Osteoblast (primary cell): ENCODE results near the gene ARHGAP10. TPM values are rescaled to one million over a fixed set of nuclear protein-coding genes. Genes with fewer than 3 reads are reported as not detected.
A peak's percentile ranks its signal among the peaks of the same experiment; 100 is the strongest.

Experiments
- DNase-seq: peaks from one replicate; pipeline ENCODE4 v3.0.0; 2011; ENCODE audit warnings: low spot score, mixed read lengths; ENCODE audit not compliant: insufficient read length; ENCODE audit errors: missing footprints
- H2AFZ ChIP-seq: 2 replicates; pipeline ENCODE4 v1.6.0; 2011; ENCODE audit warnings: mild to moderate bottlenecking, low read length
- H3K27ac ChIP-seq: 2 replicates; pipeline ENCODE4 v1.5.1; 2011; ENCODE audit warnings: mild to moderate bottlenecking, low read depth, low read length, moderate library complexity
- H3K27me3 ChIP-seq: 2 replicates; pipeline ENCODE4 v1.6.0; 2012; ENCODE audit warnings: mild to moderate bottlenecking, control low read depth, inconsistent platforms, low read length, moderate library complexity; ENCODE audit not compliant: insufficient read depth
- H3K36me3 ChIP-seq: 2 replicates; pipeline ENCODE4 v1.5.1; 2011; ENCODE audit warnings: mild to moderate bottlenecking, low read length, control low read depth, moderate library complexity; ENCODE audit not compliant: insufficient read depth
- H3K4me1 ChIP-seq: 2 replicates; pipeline ENCODE4 v1.5.1; 2011; ENCODE audit warnings: mild to moderate bottlenecking, low read length, control low read depth, moderate library complexity; ENCODE audit not compliant: insufficient read depth
- H3K4me2 ChIP-seq: 2 replicates; pipeline ENCODE4 v1.6.0; 2011; ENCODE audit warnings: mild to moderate bottlenecking, low read length; ENCODE audit not compliant: insufficient read depth
- H3K4me3 ChIP-seq: fragments of 200-600 bp; sonication (generic); 3 replicates; pipeline ENCODE4 v1.5.1; 2012; ENCODE audit warnings: mild to moderate bottlenecking, low read length, inconsistent platforms; ENCODE audit not compliant: insufficient read depth
- H3K79me2 ChIP-seq: 2 replicates; pipeline ENCODE4 v1.6.0; 2012; ENCODE audit warnings: mild to moderate bottlenecking, low read length, control low read depth, inconsistent platforms; ENCODE audit not compliant: insufficient read depth
- H3K9me3 ChIP-seq: 2 replicates; pipeline ENCODE4 v1.5.1; 2011; ENCODE audit warnings: low read depth, low read length, control low read depth
- H4K20me1 ChIP-seq: 2 replicates; pipeline ENCODE4 v1.6.0; 2012; ENCODE audit warnings: mild to moderate bottlenecking, low read length, control low read depth; ENCODE audit not compliant: insufficient read depth
- total RNA-seq: library from RNA; depleted of rRNA; stranded (reverse); fragments of >200 nt; gene quantifications from 2 replicates; pipeline ENCODE4 v1.2.3, GENCODE V29; 2012
- TF ChIP-seq, protein P1 (sequence below): IDR thresholded peaks from 2 replicates; pipeline ENCODE4 v1.5.1; 2011; ENCODE audit warnings: mild to moderate bottlenecking, low read depth, low read length, moderate library complexity; ENCODE audit errors: extremely low read depth

ARHGAP10 gene
- total RNA-seq, 1 donor: 31.5 TPM

DNA sequence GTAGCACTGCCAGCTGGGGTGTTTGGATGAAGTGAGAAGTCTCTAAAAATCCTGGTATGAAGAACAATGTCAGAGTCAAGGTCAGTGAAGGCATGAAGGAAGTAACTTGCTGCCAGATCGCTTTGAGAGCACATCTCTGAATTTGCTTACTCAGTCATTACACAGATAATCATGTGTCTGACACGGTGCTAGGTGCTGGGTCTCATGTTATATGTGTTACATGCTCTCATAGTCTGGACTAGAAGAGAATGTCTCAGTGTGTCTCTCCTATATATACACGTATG lies 337.9 kb downstream of the ARHGAP10 start:
- no peaks in the 10 kb centered on the region for H3K4me1 ChIP-seq
- H3K9me3 ChIP-seq: no peaks in the 10 kb centered on the region
- no peak overlapping the region for H3K4me2 ChIP-seq
- no peak overlapping the region for H2AFZ ChIP-seq
- no peak overlapping the region for H3K27ac ChIP-seq
- H3K36me3 ChIP-seq: peaks cover 10% of the 10 kb centered on the region
- no peaks in the 10 kb centered on the region for H3K27me3 ChIP-seq
- H3K4me3 ChIP-seq: no peak overlapping the region
- peaks cover 7% of the 10 kb centered on the region for H4K20me1 ChIP-seq
- TF ChIP-seq, protein P1, sequence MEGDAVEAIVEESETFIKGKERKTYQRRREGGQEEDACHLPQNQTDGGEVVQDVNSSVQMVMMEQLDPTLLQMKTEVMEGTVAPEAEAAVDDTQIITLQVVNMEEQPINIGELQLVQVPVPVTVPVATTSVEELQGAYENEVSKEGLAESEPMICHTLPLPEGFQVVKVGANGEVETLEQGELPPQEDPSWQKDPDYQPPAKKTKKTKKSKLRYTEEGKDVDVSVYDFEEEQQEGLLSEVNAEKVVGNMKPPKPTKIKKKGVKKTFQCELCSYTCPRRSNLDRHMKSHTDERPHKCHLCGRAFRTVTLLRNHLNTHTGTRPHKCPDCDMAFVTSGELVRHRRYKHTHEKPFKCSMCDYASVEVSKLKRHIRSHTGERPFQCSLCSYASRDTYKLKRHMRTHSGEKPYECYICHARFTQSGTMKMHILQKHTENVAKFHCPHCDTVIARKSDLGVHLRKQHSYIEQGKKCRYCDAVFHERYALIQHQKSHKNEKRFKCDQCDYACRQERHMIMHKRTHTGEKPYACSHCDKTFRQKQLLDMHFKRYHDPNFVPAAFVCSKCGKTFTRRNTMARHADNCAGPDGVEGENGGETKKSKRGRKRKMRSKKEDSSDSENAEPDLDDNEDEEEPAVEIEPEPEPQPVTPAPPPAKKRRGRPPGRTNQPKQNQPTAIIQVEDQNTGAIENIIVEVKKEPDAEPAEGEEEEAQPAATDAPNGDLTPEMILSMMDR: no peak
- no peak for DNase-seq
- peaks cover 3% of the 10 kb centered on the region for H3K79me2 ChIP-seq

DNA sequence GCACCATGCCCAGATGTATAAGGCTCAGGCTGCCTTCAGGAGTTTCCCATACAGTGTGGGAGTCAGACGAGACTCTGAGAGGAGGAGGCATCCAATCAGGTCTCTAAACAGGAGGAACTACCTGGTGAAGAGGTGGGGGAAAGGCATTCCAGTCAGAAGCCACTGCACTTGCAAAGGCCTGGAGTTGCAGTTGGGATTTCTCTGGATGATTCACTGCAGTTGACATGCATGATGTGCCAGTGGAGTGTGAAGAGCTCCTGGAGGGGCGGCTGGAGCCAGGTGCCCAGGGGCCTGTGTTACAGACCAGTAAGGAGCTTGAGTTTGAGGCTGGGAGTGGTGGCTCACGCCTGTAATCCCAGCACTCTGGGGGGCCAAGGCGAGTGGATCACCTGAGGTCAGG lies 339.1 kb downstream of the ARHGAP10 start:
- Histone ChIP-seq H3K4me3 (no peak overlapping the region), H4K20me1 (peaks cover 7% of the 10 kb centered on the region), H3K27me3 (no peaks in the 10 kb centered on the region), H3K4me1 (no peaks in the 10 kb centered on the region), H3K79me2 (peaks cover 3% of the 10 kb centered on the region), H3K27ac (no peak overlapping the region), H2AFZ (no peak overlapping the region), H3K9me3 (no peaks in the 10 kb centered on the region), H3K4me2 (no peak overlapping the region), H3K36me3 (peaks cover 10% of the 10 kb centered on the region)
- peak; percentile 69 for DNase-seq
- TF ChIP-seq, protein P1: no peak

DNA sequence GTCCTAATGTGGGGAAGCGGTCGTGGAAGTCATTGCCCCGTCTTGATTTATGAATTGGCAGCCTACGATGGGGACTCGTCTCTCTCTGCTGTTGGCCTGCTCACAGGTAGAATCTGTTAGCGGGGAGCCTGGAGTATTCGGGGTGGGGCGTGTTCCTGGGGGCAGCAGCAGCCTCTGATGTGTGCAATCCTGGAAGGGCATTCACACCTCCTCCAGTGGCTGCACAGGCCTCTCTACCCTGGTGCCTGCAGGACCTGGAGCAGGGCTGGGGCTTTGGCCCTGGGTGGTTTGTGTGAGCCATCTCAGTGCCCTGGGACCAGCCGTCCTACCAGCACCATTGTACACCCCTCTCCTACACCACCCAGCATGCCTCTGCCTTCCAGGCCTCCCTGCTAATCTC lies 340.9 kb downstream of the ARHGAP10 start:
- H3K27ac ChIP-seq: no peak overlapping the region
- H4K20me1 ChIP-seq: peaks cover 7% of the 10 kb centered on the region
- H2AFZ ChIP-seq: no peak overlapping the region
- H3K9me3 ChIP-seq: no peaks in the 10 kb centered on the region
- peaks cover 10% of the 10 kb centered on the region for H3K36me3 ChIP-seq
- no peak overlapping the region for H3K4me2 ChIP-seq
- TF ChIP-seq, protein P1: no peak
- DNase-seq: no peak
- H3K4me3 ChIP-seq: no peak overlapping the region
- peaks cover 3% of the 10 kb centered on the region for H3K79me2 ChIP-seq
- H3K4me1 ChIP-seq: no peaks in the 10 kb centered on the region
- H3K27me3 ChIP-seq: no peaks in the 10 kb centered on the region

DNA sequence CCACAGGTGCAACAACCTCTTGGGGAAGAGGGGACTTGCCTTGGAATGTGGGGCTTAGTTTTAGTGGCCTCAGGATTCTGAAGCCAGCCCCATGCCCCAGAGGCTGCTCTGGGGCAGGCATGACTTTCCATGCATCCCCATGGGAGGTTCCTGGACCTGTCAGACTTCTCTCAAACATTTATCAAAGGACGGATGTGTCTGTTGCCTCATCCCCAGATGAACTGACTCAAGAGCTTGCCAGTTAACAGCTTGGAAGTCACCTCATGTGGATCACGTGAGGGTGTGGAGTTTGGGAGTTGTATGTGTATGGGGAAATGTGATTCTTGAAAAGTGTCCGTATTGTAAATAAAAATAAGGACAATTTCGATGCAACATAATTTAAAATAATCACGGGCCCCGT lies 341.5 kb downstream of the ARHGAP10 start:
- peaks cover 3% of the 10 kb centered on the region for H3K79me2 ChIP-seq
- DNase-seq: peak; percentile 37
- TF ChIP-seq, protein P1: no peak

More for the DNA sequence above, 341.5 kb downstream of the ARHGAP10 start:
- H3K4me1 ChIP-seq: no peaks in the 10 kb centered on the region
- no peak overlapping the region for H3K27ac ChIP-seq
- no peak overlapping the region for H3K4me2 ChIP-seq
- H3K4me3 ChIP-seq: no peak overlapping the region
- H4K20me1 ChIP-seq: peaks cover 5% of the 10 kb centered on the region
- no peaks in the 10 kb centered on the region for H3K27me3 ChIP-seq
- no peaks in the 10 kb centered on the region for H3K9me3 ChIP-seq
- peaks cover 10% of the 10 kb centered on the region for H3K36me3 ChIP-seq
- H2AFZ ChIP-seq: no peak overlapping the region
